GM19035 (cell line): ENCODE measurements around the gene LRRC45.
A peak's percentile ranks its signal among the peaks of the same experiment; 100 is the strongest.

Experiments
- ATAC-seq: cut with Tn5 transposase; IDR thresholded peaks from one replicate; pipeline ENCODE4 v1.9.1; 2021; ENCODE audit not compliant: unreplicated experiment

LRRC45 gene

DNA sequence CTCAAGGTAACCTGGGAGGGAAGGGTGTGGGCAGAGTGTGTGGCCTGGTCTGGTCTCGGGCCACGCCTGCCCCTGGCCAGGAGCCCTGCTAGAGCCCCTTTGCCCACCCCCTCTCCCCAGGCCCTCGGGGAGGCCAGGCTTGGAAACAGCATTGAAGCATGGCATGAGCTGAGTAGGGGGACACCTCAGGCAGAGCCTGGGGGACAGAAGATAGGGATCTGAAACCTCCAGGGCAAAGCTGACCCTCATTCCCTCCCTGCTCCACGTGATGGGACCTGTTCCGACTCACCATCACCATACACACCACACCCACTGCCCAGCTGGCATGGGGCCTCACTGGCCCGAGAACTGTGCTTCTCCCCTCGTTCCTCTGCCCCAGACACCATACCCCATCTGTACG, 26.0 kb downstream of the LRRC45 start:
- ATAC-seq: no peak

DNA sequence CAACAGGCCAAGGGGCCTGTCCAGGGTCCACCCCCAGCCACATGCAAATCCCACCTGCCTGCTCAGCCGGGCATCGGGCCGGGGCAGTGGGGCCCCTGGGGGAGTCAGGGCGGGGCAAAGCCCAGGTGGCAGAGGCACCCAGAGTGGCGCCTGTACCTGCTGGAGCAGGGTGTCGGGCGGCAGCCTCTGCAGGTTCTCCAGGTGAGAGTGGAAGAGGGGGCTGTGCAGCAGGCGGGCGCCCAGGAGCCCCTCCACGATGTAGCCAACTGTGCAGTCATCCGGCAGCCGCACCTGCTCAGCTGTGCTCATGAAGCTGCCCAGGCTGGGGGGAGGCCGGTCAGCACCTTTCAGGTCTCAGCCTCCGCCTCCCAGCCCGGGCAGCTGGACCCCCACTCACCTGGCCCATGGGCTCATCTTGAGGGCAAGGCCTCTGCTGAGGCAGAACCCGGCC, 26.4 kb downstream of the LRRC45 start:
- no peak for ATAC-seq

DNA sequence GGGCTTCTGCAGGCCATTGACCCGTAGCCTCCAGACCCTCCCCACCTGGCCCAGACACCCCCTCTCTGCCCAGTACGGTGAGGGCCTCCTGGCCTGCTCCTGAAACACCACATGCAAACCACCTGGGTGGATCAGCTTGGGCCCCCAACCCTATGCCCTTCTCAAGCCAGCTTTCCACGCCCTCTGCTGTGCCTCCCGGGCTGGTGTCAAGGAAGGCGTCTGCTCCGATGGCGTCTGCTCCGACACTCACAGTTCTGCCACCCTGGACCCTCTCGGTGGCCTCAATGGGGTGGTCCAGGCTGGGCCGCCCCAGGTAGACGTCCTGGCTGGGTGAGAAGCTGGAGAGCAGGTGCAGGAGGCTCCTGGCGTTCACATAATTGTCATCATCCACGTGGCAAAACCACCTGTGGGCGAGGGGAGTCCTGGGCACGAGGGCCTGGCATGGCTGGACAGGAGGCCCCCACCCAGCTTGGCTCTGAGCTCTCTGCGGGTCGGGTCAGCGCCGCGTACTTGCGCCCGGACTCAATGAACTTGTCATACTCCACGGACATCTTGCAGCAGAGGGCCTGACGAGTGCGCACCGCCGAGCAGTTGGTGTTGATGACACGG, 27.2 kb downstream of the LRRC45 start:
- ATAC-seq: no peak

DNA sequence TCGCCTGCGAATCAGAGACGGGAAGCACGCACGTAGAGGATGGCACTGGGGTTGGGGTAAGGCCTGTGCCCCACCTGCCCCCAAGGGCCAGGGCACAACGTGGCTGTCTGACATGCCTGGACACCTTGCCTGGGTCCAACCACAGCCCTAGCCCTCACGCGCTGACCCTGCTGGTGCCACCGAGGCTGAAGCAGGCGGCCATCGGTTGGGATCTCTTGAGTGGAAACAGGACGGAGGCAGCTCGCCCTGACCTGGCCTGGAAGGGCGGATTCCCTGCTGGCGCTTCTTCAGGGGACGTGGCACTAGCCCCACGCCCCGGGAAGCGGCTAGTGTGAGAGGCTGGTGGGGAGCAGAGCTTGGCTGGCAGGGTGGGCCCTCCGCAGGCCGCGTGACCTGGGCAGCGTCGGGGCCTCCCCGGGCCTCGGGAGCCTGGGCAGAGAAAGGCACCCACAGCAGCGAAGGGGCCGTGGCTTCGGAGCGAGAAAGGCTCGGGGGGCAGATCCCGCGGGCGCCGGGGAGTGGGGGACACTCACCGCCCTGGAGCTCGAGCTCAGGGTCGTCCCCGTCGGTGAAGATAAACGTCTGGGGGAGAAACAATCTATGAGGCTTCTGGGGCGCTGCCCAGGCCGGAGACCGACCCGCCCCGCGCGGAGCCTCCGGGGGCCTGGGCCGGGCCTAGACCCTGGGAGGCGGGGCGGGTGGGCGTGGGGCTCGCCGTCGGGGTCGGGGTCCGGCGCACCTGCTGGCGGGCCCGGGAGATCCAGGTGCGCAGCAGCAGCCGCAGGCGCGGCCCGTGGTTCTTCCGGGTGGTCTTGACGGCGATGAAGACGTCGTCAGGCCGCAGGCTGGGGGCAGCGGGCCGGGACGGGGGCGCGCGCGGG, 27.9 kb downstream of the LRRC45 start:
- no peak for ATAC-seq

DNA sequence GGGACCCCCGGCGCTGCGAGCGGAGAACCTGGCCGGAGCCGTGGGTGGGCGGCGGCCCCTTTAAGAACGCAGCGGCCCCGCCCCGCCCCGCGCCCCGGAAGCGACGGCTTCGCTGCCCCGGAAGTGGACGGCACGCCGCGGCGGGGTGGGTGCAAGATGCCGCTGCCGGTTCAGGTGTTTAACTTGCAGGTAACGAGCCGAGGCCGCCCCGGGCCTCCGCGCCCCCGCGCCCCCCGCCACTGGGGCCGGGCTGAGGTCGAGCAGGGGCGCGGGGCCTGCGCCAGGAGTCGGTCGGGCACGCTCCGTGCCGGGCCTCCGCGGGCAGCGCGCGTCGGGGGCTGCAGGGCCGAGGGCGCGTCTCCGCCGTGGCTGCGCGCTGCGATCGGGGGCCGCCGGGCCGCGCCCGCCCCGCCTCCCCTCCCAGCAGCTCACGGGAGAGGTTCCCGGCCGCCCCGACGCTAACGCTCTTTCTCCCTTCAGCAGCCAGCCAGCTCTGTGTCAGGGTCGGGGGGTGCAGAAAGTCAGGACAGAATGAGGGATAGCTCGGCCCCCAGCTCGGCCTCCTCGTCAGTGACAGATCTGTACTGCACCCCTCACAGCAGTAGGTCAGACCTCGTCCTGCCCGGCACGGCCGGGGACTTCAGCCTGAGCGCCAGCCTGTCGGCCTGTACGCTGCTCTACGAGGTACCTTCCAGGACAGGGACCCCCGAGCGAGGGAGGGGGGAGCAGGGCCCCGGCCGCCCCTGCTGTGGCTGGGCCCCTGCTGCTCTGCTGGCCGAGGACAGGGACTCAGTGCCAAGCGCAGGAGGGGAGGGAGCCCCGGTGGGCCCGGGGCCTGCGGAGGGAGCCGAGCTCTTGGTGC, 28.9 kb downstream of the LRRC45 start, which contains the start of the genes GPS1 and RFNG:
GPS1 (plus strand) TSS at position 123 of the 862 bp plus-strand sequence; CDS start at position 157, 34 bp downstream.
RFNG (minus strand) TSS at position 36 of the 862 bp plus-strand sequence. CDS start 45 bp downstream, outside the sequence.
- ATAC-seq: peak; percentile 68

DNA sequence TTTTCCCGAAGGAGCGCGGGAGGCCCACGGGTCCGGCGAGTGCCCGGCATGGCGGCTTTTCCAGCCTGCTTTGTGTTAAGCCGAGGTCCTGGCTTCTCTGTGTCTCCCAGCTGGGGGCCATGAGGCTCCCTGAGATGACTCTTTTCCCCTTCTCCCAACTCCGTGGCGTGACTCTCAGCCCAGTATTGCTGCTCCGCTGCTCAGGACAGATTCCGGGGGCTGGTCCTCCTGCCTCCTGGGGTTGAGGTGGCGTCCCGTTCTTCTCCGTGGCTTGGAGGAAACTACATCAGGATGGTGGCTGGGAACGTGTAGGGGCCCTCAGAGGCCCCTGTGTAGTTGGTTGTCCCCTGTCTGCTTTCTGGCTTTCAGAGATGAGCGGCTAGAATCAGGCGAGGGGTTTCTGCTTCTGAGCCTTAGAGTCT, 29.5 kb downstream of the LRRC45 start:
- no peak for ATAC-seq

DNA sequence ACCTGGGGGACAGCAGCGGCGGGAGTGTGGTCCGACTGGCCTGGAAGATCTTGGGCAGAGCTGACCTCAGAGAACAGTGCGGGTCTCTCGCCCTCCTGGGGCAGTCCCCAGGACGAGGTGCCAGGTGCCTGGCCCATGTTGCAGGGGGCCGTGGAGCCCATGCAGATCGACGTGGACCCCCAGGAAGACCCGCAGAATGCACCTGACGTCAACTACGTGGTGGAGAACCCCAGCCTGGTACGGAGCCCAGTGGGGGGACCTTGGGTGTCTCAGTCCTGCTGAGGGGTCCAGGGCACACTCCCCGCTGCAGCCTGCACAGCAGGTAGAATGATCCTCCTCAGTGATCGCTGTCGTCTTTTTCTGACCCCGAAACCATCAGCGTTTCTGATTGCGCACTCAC, 30.0 kb downstream of the LRRC45 start:
- no peak for ATAC-seq

DNA sequence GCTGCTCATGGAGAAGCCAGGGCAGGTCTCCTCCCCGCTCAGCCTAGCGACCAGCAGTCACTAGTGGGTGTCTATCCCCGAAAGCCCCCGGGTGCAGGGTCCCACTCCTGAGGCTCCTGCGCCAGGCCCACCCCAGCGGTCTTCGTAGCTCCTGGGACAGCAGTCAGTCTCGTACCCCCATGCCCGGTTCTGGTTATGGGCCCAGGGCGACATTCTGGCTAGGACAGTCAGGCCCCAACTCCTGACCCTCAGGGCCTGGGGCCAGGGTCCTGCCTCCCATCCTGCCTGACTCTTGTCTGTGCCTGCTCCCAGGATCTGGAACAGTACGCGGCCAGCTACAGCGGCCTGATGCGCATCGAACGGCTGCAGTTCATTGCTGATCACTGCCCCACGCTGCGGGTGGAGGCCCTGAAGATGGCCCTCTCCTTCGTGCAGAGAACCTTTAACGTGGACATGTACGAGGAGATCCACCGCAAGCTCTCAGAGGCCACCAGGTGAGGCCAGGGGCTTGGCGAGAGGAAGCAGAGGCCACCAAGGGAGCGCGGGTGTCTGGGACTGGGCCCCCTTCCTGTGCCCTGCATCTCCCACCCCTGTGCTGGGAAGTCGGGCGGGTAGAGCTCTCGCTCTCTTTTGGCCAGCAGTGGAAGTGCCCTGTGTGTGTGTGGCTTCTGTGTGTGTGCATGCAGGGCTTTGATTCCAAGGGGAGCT, 30.6 kb downstream of the LRRC45 start:
- no peak for ATAC-seq

DNA sequence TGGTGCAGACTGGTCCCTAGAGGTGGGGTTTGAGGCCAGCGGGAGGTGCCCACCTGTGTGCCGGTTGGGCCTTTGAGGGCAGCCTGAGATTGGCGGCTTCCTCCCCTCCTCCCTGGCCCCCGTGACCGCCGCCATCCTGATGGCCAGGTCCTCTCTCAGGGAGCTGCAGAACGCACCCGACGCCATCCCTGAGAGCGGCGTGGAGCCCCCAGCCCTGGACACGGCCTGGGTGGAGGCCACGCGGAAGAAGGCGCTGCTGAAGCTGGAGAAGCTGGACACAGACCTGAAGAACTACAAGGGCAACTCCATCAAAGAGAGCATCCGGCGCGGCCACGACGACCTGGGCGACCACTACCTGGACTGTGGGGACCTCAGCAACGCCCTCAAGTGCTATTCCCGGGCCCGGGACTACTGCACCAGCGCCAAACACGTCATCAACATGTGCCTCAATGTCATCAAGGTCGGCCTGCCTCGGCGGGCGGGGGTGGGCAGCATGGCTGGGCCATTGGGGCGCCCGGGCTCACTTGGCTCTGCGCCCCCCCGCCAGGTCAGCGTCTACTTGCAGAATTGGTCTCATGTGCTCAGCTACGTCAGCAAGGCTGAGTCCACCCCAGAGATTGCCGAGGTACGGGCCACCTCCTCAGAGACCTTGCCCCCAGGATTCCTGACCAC, 31.4 kb downstream of the LRRC45 start:
- ATAC-seq: no peak

DNA sequence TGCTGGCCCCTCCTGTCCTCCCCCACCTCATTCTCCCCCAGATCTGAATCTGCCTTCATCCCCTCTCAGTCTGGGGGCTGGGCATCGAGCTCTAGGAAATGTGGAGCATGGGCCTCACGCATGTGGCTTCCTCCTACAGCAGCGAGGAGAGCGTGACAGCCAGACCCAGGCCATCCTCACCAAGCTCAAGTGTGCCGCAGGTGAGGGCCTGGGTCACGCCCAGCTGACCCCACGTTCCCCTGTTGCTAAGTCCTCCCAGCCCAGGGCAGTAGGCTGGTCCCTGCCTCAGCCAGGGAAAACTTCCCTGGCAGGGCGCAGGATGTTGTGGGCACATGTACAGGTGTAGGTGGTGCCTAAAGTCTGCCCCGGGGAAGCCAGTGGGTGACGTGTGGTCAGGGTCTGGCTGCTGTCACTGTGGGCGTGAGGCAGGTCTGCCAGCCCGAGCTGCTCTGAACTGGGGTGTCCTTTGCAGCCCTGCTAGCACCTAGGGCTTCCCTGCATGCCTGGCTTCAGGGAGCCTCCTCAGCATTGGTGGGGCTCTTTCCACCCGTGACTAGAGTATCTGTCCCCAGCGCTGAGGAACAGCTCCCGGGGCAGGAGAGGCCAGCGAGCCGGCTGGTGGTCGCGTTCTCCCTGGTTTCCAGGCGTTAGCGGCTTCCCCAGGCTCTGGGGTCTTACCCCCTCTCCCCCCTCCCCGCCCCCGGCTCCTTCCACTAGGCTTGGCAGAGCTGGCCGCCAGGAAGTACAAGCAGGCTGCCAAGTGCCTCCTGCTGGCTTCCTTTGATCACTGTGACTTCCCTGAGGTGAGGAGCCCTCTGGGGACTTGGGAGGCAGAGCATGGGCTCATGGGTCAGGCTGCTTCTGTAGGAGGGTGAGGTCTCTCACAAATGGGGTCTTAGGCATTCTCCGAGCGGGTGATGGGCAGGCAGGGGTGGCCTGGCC, 32.2 kb downstream of the LRRC45 start:
- ATAC-seq: no peak

DNA sequence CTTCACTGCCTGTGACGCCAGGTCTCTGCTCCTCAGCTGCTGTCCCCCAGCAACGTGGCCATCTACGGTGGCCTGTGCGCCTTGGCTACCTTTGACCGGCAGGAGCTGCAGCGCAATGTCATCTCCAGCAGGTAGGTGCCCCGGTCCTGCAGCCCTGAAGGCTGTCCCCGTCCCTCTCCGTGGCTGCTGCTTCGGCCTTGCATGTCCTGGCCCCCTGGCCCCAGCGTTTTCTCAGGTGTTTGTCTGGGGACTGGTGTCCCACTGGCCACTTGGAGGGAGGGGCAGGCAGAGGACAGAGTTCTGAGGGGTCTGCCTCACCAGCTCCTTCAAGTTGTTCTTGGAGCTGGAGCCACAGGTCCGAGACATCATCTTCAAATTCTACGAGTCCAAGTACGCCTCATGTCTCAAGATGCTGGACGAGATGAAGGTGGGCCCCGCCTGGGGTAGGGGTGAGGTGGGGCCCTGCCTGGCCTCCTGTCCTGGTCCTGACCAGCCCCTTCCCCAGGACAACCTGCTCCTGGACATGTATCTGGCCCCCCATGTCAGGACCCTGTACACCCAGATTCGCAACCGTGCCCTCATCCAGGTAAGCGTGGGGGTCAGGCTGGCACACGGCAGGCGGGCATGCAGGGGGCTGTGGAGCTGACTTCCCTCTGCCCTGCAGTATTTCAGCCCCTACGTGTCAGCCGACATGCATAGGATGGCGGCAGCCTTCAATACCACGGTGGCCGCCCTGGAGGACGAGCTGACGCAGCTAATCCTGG, 33.0 kb downstream of the LRRC45 start:
- no peak for ATAC-seq

DNA sequence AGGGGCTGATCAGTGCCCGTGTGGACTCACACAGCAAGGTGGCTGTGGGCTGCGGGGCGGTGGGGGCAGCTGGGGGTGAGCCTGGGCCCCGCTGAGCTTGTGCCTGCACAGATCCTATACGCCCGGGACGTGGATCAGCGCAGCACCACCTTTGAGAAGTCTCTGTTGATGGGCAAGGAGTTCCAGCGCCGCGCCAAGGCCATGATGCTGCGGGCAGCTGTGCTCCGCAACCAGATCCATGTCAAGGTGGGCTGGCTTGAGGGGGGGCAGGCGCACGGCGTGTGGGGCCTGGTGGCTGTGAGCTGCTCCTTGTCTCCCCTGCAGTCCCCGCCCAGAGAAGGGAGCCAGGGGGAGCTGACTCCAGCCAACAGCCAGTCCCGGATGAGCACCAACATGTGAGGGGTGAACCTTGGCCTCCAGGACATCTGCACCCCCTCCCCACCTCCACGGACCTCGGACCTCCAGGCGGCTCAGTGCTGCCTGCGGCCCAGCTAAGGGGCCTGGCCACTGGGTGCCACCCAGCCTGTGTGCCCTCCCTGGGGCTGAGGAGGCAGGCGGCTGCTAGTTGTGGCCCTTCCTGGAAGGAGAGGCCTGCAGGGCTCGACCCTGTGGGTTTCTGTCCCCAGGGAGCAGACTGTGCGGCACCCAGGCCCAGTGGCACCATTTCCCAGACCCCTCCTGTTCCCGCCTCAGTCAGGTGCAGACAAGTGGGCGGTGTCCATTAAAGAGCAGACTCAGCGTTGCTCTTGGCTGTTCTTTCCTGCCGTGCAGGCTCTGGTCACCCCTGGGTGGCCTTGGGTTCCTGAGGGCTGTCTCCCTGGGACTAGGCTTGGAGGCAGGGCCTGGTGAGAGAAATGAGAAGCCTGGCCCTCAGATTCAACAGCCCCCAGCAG, 33.9 kb downstream of the LRRC45 start:
- no peak for ATAC-seq

DNA sequence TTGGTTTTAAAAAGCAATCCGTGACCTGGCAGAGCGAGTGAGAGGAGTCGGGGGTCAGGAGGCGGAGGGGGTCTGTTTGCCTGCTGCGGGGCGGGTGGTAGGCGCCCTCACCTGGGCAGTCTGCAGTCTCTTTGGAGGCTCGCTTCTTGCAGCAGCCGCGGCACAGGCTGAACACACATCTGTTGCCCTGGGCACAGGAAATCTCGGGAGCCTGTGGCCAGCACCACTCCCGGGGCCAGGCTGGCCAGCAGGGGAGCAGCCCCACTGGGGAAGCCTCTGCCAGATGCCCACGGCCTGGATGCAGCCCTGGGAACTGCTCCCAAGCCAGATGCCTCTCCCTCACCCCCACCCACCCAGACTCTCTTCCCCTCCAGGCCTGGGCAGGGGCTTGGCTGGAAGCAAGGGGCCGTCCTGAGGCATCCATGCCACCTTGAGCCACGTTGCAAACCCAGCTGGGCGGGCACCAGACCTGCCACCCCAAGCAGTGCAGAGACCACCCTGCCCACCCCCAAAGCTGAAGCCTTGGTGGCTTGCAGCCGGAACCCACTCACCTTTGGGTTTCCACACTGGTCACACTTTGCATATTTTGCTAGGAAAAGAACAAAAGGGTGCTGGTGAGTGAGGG, 35.2 kb downstream of the LRRC45 start:
- ATAC-seq: no peak

DNA sequence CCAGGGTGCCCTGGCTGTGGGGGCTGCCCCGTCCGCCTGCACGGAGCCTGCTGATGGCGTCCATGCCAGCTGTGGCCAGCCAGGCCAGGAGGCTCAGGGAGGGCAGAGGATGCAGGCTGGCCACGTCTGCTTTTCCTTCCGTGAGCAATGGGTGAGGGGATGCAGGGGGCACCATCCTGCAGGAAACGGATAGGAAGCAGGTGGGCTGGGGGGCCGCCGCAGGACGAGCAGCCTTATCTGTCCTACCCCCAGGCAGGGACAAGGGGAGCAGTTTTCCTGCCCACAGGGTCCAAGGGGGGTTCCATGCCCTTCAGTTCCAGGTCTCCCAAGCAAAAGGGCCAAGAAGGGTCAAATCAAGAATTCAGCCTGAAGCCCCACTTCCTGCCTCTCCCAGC, 35.7 kb downstream of the LRRC45 start:
- ATAC-seq: no peak

DNA sequence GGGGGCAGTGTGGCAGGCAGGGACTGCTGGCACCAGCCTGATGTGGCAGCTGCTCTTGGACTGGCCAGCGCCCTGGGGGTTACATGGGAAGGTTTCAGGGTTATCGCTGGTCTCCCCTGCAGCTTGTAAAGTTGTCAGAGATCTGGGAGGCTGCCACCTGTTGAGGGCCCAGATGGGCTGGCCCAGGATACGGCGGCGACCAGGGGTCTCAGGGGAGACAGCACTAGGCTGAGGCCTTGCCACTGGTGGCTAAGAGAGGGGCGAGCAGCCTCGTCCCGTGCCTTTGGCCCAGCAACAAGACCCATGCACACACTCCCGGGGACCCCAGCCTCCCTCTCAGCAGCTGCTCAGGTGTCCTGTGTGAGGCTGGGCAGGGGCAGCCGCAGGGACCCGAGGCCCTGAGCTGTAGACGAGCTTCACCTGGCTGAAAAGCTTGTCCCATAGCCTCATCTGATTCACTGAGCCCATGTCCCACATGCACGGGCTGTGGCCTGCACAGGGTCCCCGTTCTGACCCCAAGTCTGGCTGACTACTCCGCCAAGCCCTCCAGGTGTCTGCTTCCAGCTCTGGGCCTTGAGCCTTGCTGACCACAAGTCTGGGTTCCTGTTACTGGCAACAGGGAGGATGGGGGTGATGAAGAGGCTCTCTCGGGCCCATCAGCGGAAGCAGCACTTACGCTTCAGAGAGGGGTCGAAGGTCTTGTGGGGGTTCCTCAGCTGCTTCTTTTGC, 36.3 kb downstream of the LRRC45 start:
- no peak for ATAC-seq

DNA sequence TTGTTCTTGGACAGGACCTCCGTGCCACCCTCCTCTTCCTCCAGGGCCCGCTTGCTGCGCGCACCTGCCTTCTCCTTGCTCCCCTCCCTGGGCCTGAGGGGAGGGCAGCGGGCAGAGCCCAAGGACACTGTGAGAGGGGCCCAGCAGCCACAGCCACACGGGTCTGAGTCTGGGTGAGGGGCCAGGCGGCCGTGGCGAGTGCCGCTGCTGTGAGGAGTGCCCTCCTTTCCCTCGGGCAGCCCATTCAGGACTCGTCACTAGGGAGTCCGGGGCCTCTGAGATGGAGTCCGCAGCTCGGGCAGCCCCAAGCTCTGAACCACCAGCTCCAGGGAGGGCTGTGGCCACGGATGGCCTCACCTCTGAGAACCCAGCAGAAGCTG, 36.9 kb downstream of the LRRC45 start:
- no peak for ATAC-seq
